ENCODE measurements around the gene PIK3IP1.
"Not testable (repeated sequence)": the region's sequence is repeated elsewhere in the genome, so short reads cannot be mapped to it uniquely, and the experiment has no call there.

PIK3IP1 gene

DNA sequence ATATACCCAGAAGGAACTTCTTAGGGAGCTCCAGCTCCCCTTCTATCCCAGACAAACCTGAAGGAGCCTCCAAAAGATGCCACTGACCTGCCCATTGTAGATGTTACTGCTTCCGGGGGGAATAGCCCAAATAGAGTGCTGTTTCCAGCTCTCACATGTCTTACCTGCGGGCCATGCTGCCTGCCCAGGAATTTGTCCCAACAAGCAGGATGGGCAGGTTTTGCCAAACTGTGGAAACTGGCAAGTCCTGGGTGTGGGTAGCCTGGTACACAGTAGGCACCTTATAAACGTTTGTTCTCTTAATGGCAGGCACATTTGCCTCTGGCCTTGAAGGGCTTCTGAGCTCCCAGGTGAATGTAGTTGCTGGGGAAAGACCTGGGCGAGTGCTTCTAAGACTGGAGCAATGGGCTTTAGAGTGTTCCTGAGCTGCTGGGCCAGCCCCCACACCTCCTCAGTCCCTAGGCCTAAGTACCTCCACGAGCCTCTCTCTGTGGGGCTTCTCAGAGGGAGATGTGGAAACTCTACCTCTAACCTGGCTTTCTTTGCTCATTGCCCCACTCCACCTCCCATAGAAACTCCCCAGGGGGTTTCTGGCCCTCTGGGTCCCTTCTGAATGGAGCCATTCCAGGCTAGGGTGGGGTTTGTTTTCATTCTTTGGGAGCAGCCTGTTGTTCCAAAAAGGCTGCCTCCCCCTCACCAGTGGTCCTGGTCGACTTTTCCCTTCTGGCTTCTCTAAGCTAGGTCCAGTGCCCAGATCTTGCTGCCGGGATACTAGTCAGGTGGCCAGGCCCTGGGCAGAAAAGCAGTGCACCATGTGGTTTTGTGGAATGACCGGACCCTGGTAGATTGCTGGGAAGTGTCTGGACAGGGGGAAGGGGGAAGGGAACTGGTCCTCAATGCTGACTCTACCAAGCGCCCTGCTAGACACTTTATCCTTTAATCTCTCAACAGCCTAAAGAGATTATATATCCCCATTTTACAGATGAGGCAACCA is 43.0 kb downstream of the PIK3IP1 start:
- DNase-seq (ENCODE audit: low spot score), result peak; percentile 42

DNA sequence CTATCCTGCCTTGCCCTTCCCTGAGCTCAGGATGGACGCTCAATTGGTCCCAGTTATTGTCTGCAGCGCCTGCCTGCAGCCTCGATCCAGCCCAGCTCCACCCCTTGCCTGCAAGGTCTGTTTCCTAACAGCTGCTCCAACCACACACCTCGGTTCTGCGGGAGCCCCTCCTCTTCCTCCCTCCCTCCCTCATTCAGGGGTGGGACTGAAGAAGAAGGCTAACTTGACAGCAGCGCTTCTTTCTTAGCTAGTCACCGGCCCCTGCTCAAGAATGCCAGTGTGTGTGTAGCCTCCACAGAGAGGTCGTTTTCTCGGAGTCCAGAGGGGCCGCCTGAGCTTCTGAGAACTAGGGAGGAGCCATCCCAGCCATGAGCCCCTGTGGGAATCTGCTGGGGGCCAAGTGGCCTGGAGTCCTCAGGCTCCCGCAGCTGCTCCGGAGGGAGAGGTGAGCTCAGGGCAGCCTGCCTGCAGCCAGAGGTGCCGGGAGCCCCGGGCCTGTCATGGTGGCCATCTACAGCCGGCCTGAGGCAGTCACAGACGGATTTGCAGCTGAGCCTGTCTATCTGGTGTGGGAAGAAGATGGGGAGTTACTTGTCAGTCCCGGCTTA is 44.0 kb downstream of the PIK3IP1 start:
- peak; percentile 72 for DNase-seq (ENCODE audit: low spot score)

DNA sequence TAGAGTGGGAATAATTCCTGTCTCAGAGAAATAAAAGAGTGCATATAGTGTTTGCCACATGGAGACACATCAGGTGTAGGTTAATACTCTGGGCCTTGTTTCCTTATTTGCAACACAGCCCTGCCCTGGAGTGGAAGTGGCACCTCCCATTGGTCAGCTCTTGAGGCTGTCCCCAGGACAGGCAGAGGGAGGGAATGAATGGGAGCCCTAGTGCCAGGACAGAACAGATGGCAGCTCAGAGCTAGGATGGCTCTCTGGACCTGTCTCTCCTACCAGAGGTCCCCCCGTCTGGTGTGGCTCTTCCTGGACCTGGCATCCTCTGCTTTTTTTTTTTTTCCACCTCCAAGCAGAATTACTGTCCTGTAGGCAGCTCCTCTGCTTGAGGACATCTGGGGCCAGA is 44.6 kb downstream of the PIK3IP1 start:
- no peak for DNase-seq (ENCODE audit: low spot score)

DNA sequence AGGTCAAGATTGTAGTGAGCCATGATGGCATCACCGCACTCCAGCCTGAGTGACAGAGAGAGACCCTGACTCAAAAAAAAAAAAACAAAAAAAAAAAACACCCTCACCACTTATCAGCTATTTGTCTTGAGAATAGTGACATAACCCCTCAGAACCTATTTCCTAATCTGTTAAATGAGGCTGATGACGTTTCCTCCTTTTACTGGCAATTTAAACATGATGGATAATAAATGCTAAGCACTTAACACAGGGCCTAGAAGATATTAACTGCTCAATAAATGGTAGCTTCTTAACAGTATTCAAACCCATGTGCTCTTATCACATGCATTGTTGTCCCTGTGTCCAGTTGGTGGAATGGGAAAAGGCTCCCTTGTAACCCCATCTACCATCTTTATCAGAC is 45.6 kb downstream of the PIK3IP1 start:
- no peak for DNase-seq (ENCODE audit: low spot score)

DNA sequence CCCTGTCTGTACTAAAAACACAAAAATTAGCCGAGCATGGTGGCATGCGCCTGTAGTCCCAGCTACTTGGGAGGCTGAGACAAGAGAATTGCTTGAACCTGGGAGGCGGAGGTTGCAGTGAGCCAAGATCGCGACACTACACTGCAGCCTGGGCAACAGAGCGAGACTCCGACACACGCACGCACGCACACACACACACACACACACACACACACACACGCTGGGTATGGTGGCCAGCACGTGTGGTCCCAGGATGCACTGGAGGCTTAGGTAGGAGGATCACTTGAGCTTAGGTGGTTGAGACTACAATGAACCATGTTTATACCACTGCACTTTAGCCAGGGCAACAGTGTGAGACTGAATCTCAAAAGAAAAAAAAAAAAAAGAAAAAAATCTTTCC is 46.3 kb downstream of the PIK3IP1 start:
- DNase-seq (ENCODE audit: low spot score), result not testable (repeated sequence)

DNA sequence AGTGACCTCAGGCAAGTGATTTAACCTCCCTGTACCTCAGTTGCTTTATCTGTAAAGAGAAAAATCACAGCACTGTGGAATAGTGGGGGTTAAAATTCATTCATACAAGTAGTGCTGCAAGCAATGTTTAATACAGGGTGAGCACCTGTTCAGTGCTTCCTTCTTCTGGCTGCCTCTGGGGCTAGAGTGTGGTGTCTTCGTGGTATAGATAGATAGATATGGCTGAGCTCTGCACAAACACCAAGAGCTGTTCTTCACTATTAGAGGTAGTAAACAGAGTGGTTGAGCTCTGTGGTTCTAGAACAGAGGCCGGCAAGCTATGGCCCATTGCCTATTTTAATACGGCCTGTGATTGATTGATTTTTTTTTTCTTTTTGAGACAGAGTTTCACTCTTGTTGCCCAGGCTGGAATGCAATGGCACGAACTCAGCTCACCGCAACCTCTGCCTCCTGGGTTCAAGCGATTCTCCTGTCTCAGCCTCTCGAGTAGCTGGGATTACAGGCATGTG is 47.3 kb downstream of the PIK3IP1 start:
- no peak for DNase-seq (ENCODE audit: low spot score)

DNA sequence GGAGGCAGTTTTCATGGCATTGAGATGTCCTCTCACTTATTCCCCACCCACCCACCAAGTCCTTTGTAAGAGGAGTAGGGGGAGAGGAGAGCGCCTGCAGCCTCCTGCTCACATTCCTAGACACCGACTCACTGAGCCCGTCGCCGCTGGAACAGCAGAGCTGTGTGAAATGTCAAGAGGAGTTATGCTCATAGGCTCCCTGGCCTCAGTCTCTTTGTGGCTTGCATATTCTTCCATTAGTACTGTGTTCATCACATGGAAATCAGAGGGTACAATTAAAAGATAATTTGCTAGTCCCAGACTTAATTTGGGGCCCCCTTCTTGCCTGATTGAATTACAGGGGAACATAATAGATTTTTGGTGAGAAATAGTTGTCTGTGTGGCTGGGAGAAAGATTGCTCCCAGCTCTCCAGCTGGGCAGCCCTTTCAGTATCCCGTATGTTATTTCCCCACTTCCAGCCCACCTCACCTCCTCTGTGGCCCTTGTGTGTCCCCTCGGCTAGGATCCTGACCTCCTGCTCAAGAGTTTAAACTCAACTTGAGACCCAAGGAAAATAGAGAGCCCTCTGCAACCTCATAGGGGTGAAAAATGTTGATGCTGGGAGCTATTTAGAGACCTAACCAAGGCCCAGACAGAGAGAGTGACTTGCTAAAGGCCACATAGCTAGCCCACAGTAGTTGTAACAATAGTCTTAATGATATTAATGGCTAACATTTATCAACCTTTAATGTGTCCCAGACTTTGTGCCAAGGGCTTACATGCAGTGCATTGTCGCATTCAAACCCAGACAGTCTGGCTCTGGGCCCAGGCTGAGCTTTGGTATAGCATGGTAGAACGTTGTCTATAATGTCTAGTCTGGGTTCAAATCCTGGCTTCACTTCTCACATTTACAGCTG is 48.0 kb downstream of the PIK3IP1 start:
- no peak for DNase-seq (ENCODE audit: low spot score)

DNA sequence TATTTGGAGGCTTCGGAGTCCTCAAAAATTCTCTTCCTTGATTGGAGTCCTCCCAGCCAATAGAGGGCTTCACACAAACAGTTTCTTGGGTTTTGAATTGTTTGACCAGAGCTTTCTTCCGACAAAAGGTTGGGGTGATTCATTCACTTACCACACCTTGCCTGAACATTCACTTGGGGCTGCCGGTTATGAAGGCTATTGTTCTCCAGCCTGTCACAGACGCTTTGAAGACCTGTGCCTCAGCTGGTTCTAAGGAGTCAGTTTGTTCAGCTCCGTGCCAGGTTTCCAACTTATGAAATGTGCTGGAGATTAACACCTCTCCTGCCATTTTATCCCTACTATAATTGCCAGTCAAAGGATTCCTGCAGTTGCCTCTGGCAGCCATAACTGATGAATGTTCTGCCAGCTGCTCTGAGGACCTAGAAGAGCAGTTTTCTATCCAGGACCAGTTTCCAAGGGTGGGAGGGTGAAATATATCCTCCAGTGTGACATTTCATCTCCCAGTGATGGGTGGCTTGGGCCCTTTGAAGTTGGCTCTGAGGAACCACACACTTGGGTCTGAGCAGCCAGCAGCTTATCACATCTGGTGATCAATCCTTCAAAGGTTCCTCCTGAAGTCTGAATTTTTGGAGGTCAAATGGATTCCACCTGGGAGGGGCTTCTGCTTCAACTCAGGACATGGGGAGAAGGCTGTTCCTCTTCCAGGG is 48.8 kb downstream of the PIK3IP1 start:
- no peak for DNase-seq (ENCODE audit: low spot score)

DNA sequence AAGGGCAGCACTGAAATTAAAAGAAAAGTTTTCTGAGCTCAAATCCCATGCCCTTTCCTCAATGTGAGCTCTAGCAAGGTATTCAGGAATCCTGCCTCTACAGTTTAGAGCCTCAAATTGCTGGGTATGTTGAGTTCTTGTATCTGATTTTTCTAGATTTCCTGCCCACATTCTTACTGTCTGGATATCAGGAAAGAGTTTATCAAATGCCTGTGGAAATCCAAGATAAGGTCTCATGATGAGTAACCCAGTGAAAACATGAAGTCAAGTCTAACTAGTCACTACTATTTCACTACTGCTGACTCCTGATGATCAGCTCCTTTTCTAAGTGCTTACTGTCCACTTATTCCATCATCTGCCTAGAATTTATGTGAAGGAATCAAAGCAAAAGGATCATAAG is 50.4 kb downstream of the PIK3IP1 start:
- no peak for DNase-seq (ENCODE audit: low spot score)

DNA sequence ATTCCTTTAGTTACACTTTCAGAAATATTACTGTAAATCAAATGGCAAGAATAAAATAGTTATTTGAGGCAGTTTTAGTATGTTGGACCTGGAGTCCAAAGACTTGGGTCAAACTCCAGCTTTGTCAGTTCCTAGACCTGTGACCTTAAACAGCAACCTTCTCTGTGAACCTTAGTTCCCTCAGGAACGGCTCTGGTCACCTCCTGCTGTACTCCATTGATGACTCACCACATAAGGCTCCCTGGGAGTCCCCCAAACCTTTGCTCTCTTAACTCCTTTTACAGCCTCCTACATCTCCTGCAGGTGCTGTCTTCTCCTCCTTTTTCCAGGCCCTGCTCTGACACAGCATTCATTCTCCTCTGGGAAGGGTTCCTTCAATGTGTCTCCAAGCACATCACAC is 51.1 kb downstream of the PIK3IP1 start:
- no peak for DNase-seq (ENCODE audit: low spot score)

DNA sequence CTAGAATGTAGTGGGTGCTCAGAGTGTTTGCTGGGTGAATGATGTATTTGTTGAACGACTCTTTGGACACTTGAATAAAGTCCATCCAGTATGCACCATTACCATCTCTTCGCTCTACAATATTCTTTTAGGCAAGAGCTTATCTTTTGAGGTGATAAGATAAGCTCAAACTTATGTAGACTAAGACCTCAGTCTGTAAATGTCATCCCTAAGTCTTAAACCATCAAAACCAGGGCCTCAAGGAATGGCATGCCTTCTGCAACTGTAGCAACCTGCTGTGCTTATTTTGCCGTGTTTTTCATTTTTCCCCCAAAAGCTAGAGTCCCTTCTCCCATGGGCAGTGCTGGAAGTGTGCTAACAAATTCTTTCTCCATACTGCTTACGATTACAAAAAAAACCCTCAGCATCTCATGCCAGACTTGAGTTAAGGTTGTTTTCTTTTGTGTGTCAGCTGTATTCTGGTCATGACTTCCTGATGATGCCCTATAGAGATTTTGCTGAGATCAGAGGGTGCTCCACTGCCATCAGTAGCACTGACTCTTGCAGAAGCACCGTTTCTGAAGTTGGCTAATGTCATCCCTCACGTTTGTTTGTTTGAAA is 52.4 kb downstream of the PIK3IP1 start:
- no peak for DNase-seq (ENCODE audit: low spot score)

DNA sequence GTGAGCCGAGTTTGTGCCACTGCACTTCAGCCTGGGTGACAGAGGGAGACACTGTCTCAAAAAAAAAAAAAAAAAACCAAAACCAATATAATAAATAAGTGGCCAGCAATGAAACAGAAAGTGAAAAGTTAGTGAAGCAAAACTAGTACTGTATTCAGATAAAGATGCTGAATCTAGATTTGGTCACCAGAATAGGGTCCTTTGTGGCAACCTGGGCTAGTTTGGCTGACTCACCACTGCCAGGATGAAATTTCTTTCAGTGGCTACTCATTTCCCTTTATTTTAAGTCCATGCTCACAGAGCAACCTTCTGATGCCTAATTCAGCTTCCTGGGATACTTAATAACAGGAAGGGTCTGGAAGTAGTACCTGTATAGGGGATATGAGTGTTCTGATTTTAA is 54.2 kb downstream of the PIK3IP1 start:
- no peak for DNase-seq (ENCODE audit: low spot score)

DNA sequence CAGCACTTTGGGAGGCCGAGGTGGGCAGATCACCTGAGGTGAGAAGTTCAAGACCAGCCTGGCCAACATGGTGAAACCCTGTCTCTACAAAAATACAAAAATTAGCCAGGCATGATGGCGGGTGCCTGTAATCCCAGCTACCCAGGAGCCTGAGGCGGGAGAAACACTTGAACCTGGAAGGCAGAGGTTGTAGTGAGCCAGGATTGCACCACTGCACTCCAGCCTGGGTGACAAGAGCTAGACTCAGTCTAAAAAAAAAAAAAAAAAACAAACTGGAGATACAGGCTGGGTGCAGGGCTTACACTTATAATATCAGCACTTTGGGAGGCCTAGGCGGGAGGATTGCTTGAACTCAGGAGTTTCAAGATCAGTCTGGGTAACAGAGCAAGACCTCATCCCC is 56.2 kb downstream of the PIK3IP1 start:
- not testable (repeated sequence) for DNase-seq (ENCODE audit: low spot score)

DNA sequence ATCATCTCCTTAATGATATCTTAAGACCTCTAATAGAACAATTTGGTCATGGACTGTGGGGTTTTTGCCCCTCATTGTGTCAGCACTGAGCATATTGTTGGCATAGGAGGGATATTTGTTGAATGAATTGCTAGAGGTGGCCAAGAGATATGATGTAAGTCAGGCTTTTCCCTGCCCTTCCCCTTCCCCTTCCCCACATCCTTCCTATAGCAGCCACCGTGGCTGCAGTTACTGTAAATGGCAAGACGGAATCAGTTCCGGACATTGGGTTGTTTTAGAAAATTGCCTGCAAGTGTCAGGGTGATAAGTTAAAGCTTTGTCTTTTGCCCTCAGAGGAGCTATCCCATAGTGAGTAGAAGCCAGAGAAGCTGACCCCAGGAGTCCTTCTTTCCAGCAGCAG is 57.2 kb downstream of the PIK3IP1 start:
- no peak for DNase-seq (ENCODE audit: low spot score)

DNA sequence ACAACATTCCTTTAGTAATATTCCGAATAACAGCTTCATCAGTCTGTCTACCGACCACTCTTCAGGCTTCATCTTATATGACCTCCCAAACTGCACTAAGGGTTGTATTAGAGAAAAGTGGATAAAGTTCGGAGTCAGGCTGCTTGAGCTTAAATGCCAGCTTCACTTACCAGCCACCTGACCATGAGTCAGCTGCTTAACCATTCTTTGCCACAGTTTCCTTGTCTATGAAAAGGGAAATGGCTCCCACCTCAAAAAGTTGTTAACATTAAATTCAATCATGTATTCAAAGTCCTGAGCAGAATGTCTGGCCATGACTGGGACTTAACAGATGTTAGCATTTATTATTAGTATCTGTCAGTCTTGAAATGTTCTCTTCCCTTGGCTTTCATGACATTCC is 59.3 kb downstream of the PIK3IP1 start:
- no peak for DNase-seq (ENCODE audit: low spot score)
